RWPE2 (cell line): Measurements from ENCODE around the gene SCYL1.

Experiments
- ATAC-seq: fragments of 200-7000 bp; cut with Tn5 transposase; 3 replicates; pipeline ENCODE4 v1.9.1; 2021; ENCODE audit warnings: low read depth
- DNase-seq: peaks from one replicate; pipeline ENCODE4 v3.0.0-alpha.2; 2020; ENCODE audit warnings: low spot score
- H3K27ac ChIP-seq: fragments of 450-650 bp; 2 replicates; pipeline ENCODE4 v1.5.1; 2017; ENCODE audit warnings: mild to moderate bottlenecking; ENCODE audit not compliant: poor library complexity, severe bottlenecking
- H3K27me3 ChIP-seq: fragments of 250-450 bp; sonication (Bioruptor Pico); 2 replicates; pipeline ENCODE4 v1.5.1; 2021; ENCODE audit warnings: mild to moderate bottlenecking, moderate library complexity; ENCODE audit not compliant: insufficient read depth, poor library complexity, severe bottlenecking
- H3K36me3 ChIP-seq: fragments of 250-450 bp; sonication (Bioruptor Pico); 2 replicates; pipeline ENCODE4 v1.5.1; 2020; ENCODE audit warnings: low read depth, mild to moderate bottlenecking, moderate library complexity
- H3K4me1 ChIP-seq: fragments of 250-450 bp; sonication (Bioruptor Pico); 2 replicates; pipeline ENCODE4 v1.5.1; 2021; ENCODE audit warnings: mild to moderate bottlenecking, moderate library complexity; ENCODE audit not compliant: insufficient read depth, poor library complexity, severe bottlenecking
- H3K4me3 ChIP-seq: fragments of 250-450 bp; sonication (Bioruptor Pico); 2 replicates; pipeline ENCODE4 v1.5.1; 2021; ENCODE audit warnings: mild to moderate bottlenecking, moderate library complexity; ENCODE audit not compliant: severe bottlenecking
- H3K9me3 ChIP-seq: fragments of 250-450 bp; sonication (Bioruptor Pico); 2 replicates; pipeline ENCODE4 v1.5.1; 2021; ENCODE audit warnings: mild to moderate bottlenecking, moderate library complexity; ENCODE audit not compliant: severe bottlenecking
- TF ChIP-seq, protein P1 (sequence below): fragments of 450-650 bp; IDR thresholded peaks from one replicate; pipeline ENCODE4 v1.5.1; 2017; ENCODE audit warnings: mild to moderate bottlenecking, moderate library complexity; ENCODE audit not compliant: poor library complexity, severe bottlenecking

The SCYL1 gene

DNA sequence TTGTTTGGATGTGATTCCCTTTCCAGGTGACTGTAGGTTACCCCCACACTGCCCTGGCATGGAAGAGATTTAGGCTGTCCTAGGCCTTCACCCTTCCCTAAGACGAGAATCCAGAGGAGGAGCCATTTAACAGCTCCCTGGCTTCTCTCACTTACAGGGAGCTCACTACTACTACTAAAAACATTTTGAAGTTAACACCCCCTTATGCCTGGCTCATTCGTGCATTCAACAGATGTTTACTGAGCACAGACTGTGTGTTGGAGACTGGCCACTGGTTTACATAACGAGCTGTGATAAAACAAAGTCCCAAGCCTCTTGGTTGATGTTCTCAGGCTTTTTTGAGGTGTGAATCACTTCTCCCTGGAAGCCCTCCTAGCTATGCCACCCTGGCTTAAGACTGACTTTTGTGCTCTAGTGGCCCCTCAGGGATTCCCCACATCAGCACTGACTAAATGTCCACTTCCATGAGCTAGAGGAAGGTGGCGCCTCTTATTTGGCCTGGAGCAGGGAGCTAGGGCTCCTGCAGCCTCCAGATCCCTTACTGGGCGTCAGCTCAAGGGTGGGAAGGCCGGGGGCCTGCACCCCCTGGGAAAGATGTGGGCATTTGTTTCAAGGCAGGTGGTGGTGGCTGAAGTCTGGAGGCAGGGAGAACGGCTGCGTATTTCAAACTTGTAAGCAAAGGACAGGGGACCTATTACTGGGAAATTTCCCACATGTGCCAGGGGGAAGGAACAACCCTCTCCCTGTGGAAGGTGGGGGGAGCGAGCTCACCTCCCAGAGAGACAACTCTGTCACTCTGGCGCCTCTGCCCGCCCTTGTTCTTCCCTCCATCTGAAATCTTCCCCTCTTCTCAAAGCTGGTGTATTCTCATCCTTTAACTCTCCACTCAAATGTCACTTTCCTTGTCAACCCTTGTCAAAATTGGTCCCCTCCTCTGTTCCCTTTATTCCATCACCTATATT, 45.4 kb upstream of the SCYL1 start:
- no peak overlapping the region for H3K4me3 ChIP-seq
- H3K27me3 ChIP-seq, result no peaks in the 10 kb centered on the region
- peak; percentile 20; the same call in 1 of the 3 replicates for ATAC-seq
- H3K36me3 ChIP-seq, result no peaks in the 10 kb centered on the region
- H3K4me1 ChIP-seq, result peaks cover 29% of the 10 kb centered on the region
- no peak for DNase-seq
- peak overlapping the region; percentile 89 for H3K27ac ChIP-seq
- TF ChIP-seq, protein P1, sequence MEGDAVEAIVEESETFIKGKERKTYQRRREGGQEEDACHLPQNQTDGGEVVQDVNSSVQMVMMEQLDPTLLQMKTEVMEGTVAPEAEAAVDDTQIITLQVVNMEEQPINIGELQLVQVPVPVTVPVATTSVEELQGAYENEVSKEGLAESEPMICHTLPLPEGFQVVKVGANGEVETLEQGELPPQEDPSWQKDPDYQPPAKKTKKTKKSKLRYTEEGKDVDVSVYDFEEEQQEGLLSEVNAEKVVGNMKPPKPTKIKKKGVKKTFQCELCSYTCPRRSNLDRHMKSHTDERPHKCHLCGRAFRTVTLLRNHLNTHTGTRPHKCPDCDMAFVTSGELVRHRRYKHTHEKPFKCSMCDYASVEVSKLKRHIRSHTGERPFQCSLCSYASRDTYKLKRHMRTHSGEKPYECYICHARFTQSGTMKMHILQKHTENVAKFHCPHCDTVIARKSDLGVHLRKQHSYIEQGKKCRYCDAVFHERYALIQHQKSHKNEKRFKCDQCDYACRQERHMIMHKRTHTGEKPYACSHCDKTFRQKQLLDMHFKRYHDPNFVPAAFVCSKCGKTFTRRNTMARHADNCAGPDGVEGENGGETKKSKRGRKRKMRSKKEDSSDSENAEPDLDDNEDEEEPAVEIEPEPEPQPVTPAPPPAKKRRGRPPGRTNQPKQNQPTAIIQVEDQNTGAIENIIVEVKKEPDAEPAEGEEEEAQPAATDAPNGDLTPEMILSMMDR, result peak; percentile 49
- H3K9me3 ChIP-seq, result no peaks in the 10 kb centered on the region

DNA sequence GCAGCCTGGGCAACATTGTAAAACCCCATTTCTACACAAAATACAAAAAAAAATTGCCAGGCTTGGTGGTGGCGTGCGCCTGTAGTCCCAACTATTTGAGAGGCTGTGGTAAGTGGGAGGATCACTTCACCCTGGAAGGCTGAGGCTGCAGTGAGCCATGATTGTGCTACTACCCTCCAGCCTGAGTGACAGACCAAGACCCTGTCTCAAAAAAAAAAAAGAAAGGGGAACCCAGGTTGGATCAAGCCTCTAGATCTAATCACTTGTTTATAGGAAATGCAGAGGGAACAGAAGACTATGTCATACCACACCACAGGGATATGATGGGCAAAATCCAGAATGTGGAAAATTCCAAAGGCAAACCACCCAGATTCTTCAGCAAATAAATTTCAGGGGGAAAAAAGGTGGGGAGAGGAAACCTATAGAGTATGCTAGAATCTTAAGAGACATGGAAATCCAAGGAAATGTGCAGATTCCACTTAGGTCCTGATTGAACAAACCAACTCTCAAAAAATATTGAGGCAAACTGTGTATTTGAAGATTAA, 42.5 kb upstream of the SCYL1 start:
- peaks cover 47% of the 10 kb centered on the region for H3K4me1 ChIP-seq
- no peaks in the 10 kb centered on the region for H3K9me3 ChIP-seq
- H3K27me3 ChIP-seq, result no peaks in the 10 kb centered on the region
- no peak for DNase-seq
- H3K4me3 ChIP-seq, result no peak overlapping the region
- no peak for ATAC-seq
- peak overlapping the region; percentile 89 for H3K27ac ChIP-seq
- H3K36me3 ChIP-seq, result no peaks in the 10 kb centered on the region
- TF ChIP-seq, protein P1, result no peak

DNA sequence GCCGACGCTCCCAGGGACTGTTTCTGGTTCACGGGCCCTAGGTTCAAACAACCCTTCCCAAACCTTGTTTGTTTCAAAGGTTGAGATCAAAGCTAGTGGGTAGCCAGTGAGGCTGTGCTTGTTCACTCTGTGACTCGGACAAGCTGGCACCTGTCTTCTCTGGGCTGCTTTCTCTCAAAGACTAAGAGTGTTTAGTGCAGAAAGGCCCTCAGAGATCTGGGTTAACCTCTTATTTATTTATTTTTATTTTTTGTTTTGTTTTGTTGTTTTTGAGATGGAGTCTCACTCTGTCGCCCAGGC, 39.0 kb upstream of the SCYL1 start:
- TF ChIP-seq, protein P1, result no peak
- DNase-seq (no peak), ATAC-seq (no peak)
- Histone ChIP-seq H3K27ac (peak overlapping the region; percentile 99), H3K36me3 (no peaks in the 10 kb centered on the region), H3K9me3 (no peaks in the 10 kb centered on the region), H3K27me3 (no peaks in the 10 kb centered on the region), H3K4me1 (peaks cover 60% of the 10 kb centered on the region), H3K4me3 (no peak overlapping the region)

DNA sequence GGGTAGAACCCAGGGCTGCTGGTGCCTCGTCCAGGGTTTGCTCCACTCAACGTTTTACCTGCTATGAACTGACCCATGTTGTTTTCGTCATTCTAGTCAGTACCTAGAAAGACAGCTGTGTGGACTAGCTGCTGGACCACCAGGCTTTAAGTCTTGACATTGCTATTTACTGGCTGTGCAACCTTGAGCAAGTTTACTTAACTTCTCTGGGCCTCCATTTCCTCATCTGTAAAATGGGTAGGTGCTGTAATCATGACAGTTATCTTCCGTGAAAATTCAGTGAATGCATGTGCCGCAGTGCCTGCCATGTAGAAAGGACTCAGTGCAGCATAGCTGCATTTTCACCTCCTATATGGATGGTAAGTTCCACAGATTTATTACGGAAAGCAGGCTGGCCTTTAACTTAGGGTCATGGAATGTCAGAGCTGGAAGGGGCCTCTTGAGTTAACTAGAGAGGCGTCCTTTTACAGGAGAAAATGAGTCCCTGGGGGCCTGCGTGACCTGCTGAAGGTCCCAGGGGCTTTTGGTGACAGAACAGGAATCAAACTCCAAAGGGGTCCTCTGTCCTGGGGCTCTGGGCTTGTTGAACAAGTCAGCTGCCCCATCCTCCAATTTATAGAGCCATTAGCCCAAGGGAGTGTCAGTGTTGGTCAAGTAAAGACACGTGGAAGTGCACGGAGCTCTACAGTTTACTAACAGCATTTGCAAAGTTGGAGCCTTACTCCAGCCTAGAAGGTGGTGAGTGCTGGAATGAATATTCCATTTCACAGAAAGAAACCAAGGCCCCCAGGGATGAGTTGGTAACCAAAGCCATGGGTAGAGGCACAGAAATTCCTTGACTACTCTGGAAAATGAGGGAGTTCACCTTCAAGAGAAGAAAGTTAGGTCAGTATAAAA, 38.1 kb upstream of the SCYL1 start:
- ATAC-seq, result no peak
- Histone ChIP-seq H3K9me3 (no peaks in the 10 kb centered on the region), H3K36me3 (no peaks in the 10 kb centered on the region), H3K27ac (peak overlapping the region; percentile 99), H3K4me1 (peaks cover 64% of the 10 kb centered on the region), H3K4me3 (no peak overlapping the region), H3K27me3 (no peaks in the 10 kb centered on the region)
- TF ChIP-seq, protein P1, result no peak
- no peak for DNase-seq
